M059J (cell line): ENCODE results near the gene RAI2. TPM values are rescaled to one million over a fixed set of nuclear protein-coding genes. Genes with fewer than 3 reads are reported as not detected.

Experiments
- DNase-seq: peaks from one replicate; pipeline ENCODE4 v3.0.0-alpha.2; 2012; ENCODE audit warnings: low read depth
- total RNA-seq: library from RNA; depleted of rRNA; stranded (reverse); fragments of >200 nt; shearing (Covaris generic); gene quantifications from 2 replicates; pipeline ENCODE4 v1.2.3, GENCODE V29; 2014

Gene RAI2
- total RNA-seq, 1 experiment from 2014 or later: not detected

DNA sequence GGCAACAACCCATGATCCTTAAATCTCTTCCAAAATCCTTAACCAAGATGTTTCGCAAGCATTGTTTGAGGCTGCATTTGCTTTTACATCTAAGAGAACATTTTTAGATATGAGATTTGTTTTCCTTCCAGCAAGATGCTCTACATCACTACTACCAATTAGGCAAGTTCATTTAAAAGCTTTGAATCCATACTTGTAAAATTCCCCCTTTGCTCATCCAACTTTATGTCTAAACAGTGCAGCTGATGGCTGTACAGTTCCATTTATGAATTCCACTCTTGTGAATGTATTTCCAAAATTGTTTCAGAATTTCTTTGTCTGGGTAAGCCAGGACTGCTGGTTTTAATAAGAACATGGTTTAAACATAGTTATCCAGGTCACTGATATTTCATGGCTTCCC, 31.5 kb downstream of the RAI2 start:
- no peak for DNase-seq

DNA sequence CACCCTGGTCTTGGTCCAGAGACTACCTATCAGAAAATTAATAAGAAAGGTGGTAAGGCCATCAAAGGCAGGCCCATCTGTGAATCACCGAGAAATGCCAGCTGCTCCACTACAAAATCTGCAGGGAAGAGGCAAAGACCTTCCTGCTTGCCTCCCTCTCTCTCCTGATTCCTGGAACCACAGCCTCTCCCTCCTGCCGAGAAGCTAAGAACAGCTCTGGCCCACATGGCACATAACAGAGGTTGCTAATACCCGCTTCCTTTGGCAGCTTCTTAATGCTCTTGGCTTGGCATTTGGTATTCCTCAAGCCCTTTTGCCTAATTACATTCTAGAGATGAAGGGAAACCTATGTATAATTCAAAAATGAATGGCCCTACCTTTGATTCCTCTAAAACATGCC, 32.9 kb downstream of the RAI2 start:
- no peak for DNase-seq

- no peak for DNase-seq
These were observed 34.2 kb downstream of the RAI2 start for GRCh38 chrX:17826609-17827496.

- DNase-seq: no peak
These were observed 36.1 kb downstream of the RAI2 start for GRCh38 chrX:17824980-17825379.

GRCh38 chrX:17822351-17822750, 38.7 kb downstream of the RAI2 start:
- no peak for DNase-seq

- DNase-seq: no peak
These were observed 41.0 kb downstream of the RAI2 start for GRCh38 chrX:17820100-17820499.

DNA sequence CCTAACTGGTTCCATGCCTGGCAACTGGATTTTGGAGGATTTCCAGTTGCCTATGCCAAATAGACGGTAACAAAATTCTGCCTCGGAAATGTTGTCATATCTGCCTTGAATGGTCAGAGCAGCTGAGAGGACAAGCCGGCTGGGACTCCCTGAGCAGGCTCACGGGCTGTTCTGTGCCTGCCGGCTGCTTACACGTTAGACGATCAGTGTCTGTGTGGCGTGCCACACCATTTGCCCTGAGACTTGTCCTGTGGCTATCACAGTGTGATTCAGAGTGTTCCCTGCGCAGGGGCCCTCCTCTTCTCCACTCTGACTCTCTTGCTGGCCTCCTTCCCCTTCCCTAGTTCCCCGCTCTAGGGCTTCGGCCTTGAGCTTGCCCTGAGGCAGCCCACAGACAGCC, 42.4 kb downstream of the RAI2 start:
- DNase-seq: no peak

GRCh38 chrX:17817251-17817650, 43.8 kb downstream of the RAI2 start:
- DNase-seq: no peak

DNA sequence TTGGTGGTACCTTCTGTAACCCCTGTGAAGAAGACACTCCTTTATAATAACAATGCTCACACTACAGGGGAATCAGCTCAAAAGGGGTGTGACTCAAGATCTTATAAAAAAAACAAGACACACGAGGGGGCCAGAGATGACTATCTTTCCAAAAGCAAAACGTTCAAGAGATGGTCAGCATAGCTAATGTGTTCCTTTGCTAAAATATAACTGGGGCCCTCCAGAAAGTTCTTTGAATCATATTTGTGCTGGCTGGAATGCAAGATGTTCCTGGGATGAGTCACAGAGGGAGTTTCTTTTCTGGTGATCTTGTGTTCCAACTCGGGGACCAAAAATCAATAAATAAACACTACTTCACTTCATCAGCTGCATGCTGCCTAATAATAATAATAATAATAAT, 46.5 kb downstream of the RAI2 start:
- DNase-seq: peak; percentile 9

DNA sequence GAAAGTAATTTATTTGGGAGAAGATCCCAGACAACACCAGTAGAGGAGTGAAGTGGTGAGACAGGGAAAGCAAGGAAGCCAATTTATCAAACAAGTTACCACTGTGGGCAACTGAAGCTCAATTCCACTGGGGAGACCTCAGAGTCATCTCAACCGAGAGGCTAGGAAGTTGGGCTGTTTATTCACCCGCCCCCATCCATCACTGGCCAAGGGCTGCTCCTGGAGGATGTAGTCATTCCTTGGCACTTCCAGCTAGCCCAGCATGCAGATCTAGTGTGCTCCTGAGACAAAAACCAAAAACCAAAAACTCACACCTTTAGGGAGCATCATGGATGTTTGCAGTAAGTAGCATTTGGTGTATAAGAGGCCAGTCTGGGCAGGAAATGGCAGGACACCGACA, 47.0 kb downstream of the RAI2 start:
- no peak for DNase-seq

DNA sequence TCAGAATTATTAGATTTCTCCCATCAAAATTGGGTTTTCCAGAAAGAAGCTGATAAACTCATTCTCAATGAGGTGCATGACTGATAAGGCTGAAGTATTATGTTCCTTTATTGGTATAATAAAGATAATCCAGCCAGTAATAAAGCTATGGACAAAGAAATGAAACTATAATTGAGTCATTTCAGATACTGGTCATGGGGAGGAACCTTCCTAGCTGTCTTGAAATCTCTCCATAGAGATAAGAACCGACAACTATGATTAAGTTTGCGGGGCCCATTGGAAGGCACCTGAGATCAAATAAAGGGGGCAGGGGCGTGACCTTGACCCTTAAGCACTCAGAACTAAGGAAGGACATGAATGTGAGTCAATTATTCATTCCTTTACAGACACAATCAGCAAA, 47.8 kb downstream of the RAI2 start:
- DNase-seq: no peak

GRCh38 chrX:17812763-17813162, 48.3 kb downstream of the RAI2 start:
- DNase-seq: no peak

DNA sequence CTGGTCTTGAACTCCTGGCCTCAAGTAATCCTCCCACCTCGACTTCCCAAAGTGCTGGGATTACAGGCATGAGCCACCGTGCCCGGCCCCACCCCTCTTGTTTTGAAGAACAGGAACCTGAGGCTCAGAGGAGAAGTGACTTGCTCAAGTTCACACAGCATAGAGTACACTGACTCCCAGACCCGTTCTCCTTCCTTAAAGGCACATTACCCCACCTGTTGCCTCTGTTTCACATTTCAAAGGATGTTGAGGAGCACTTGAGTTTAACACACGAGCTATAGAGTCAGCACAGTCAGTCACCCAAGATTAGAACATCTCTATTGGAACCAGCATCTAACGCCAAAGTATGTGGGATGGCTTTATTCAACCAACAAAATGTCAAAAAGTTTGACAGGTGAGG, 51.1 kb downstream of the RAI2 start:
- no peak for DNase-seq

DNA sequence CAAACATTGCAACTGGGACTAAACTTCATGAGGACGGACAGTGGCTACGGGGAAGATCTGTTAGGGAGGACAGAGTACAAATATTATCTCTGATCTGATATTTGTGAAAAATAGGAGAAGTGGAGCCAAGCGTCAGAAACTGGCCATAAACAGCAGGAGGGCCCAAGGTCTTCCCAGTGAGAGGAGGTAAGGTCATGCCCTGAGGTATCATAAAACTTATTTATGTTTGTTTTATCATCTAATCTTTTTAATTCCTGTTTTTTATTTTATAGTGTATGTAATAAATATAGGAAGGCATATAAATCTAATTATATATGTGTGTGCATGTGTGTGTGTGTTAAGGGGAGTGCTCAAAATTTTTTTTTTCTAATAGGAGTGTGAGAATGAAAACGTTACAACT, 51.8 kb downstream of the RAI2 start:
- no peak for DNase-seq

DNA sequence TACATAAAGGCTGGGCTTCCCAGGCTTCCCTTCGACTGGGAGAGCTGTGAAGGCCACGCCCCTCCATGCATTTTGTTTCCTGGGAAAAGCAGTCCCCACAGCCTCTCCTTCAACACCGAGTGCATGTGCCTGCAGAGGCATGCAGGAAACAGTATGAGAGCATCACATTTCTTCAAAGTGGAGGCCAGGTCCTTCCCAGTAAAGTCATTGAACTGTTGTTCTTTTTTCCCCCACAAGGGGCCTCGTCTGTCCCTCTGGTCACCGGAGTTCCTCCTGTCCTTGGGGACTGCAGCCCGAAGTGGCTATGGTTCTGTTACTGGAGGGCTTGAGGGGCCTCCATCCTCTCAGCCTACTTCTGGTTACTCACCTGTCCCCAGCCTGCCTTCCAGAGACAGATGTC, 56.0 kb downstream of the RAI2 start:
- no peak for DNase-seq

GRCh38 chrX:17803449-17803848, 57.6 kb downstream of the RAI2 start:
- no peak for DNase-seq

- peak; percentile 10 for DNase-seq
These were observed 58.3 kb downstream of the RAI2 start for GRCh38 chrX:17802756-17803155.

DNA sequence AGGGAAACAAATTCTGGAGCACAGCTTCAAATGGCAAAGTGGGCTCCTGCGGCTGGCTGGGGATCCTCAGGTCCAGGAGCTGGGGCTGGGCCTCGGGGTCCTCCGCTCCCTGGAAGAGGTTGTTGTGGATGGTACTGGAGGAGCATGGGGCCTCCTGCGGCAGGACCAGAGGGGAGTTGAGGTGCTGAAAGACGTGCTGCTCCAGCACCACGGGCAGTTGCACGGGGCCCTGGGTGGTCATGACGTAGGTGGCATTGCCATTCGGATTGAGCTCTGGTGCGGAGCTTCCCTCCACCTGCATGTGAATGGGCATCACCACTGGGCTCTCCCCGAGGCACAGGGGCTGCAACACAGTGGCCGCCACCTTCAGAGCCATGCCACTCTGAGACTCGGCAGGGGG, 59.7 kb downstream of the RAI2 start:
- DNase-seq: no peak

- DNase-seq: no peak
These were observed 62.2 kb downstream of the RAI2 start for GRCh38 chrX:17798921-17799320.

DNA sequence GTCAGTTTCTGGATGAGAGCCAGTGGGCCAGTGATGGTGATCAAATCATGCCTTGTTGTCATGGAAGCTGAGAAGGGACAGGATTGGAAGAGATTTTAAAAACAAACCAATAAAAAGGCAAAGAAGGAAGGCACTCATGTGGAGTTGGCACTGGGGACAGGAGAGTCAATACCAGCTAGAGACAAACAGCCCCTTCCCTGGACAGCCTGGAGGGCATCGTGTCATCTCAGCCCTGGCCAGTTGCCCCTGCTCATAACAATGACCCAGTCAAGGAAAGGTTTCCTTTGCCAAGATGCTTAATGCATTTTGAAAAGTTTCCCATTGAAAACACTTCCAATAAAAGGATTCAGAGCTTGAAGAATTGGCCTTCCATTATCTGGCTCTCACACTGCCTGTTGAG, 68.3 kb downstream of the RAI2 start:
- no peak for DNase-seq

DNA sequence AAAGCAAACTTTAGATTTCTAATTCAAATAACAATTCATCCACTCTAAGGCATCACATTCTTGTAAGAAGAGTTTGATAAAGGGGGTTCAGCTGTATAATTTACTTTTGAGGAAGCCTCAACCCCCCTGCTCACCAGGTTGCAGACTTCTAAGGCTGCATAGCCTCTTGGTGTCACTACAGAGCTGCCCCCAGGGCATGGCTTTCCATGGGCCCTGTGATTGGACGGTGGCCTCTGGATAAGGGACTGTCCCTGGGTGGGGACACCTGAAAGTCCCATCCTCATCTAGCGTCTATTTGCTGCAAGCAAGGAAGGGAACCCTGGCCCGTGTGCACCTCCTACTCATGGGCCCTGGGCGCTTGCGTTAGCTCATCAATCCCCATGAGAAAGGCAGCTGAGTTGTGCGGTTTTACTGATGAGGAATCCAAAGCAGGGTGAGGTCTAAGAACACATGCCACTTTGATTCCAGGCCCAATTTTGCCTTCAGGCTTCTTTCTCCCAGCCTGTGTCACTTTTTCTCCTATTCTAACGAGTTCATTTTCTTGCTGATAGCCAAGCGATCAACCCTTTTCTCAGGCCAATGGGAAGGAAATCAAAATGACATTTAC, 72.0 kb downstream of the RAI2 start:
- no peak for DNase-seq

DNA sequence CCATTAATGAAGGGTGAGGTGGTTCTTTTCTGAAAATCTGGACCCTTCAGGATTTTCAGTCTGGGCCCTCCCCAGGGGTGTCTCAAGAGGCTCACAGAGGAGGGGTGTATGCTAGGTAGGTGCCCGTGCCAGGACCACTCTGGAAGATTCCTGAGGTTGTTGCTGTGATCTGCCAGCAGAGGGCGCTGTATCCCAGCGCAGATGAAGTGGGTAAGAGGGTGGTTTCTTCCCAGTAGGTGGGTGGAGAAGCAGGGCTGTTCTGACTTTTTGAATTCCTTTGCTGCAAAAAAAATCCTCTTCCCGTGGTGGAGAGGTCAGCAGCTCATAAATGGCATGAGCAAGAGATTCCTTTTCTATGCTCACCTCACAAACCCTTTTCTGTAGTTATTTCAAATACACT, 72.7 kb downstream of the RAI2 start:
- DNase-seq: peak; percentile 14

DNA sequence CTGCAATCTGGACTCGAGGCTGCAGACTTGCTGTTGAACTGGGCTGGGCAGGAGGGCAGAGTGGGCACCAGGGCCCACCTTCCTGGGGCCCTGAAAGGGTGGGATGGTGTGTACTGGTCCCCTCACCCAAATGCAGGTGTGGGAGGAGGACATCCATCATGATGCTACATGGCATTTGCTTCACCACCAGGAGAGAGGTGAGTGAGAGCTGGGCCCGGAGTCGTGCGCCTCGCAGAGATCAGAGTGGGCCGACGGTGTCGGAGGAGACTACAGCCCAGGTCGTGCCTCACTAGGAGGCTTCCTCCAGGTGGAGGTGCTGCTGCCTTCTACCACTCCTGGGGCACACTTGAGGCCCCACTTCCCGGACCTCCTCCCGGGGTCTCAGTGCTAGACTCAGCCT, 73.5 kb downstream of the RAI2 start:
- DNase-seq: no peak
